HCT116 (cell line): Measurements from ENCODE around the gene OR6B1. TPM values are rescaled to one million over a fixed set of nuclear protein-coding genes. Genes with fewer than 3 reads are reported as not detected.

ENCODE experiments used
- ATAC-seq: fragments of 200-7000 bp; cut with Tn5 transposase; 2 replicates; pipeline ENCODE4 v1.9.1; 2020; ENCODE audit warnings: mild to moderate bottlenecking, moderate library complexity
- BruUV-seq: library from RNA; stranded (reverse); fragments of 400-500 nt; replicated peaks from 2 replicates; lab custom pipeline; 2021; lab: Mats Ljungman, UMichigan
- CTCF ChIA-PET: fragments of 300-600 bp; sonication (Branson Sonifier 250); formaldehyde crosslinking; loops from one replicate; lab custom pipeline; 2021; ENCODE audit warnings: antibody characterized with exemption; lab: Charles Lee
- POLR2A ChIA-PET: fragments of 300-600, 350-600 bp; sonication (Branson Sonifier 250); formaldehyde crosslinking; loops from one replicate; lab custom pipeline; 2021; ENCODE audit warnings: antibody characterized with exemption; lab: Charles Lee
- RAD21 ChIA-PET, 2 experiments: fragments of 300-600 bp; sonication (Branson Sonifier 250); formaldehyde crosslinking; loops; one replicate each; lab custom pipeline; 2023; ENCODE audit warnings: low total read pairs in 2 of 2; ENCODE audit not compliant: uncharacterized antibody in 2 of 2, unreplicated experiment in 2 of 2, low non-redundant PET in 1 of 2; lab: Charles Lee
- DNase-seq: peaks from one replicate; pipeline ENCODE4 v3.0.0-alpha.2; 2010; ENCODE audit warnings: low read depth, low spot score
- H2AFZ ChIP-seq: fragments of 200-600 bp; shearing (Covaris generic), sonication (generic); 2 replicates; pipeline ENCODE4 v1.6.1; 2017; ENCODE audit warnings: low read depth, mixed run types, mixed read lengths, antibody characterized with exemption, low read length; ENCODE audit not compliant: poor library complexity, severe bottlenecking
- H3K27ac ChIP-seq: 2 replicates; pipeline ENCODE4 v1.5.1; 2012; ENCODE audit warnings: low read depth, low read length
- H3K27me3 ChIP-seq: fragments of 200-600 bp; sonication (generic); 2 replicates; pipeline ENCODE4 v1.6.1; 2016; ENCODE audit warnings: mixed run types, low read length, mixed read lengths; ENCODE audit not compliant: insufficient read depth
- H3K36me3 ChIP-seq, 2 experiments: fragments of 200-500 bp in 1 of 2; fragments of 200-600 bp in 1 of 2; sonication (Bioruptor generic) in 1 of 2; sonication (generic) in 1 of 2; 2 replicates each; pipeline versions ENCODE4 v1.5.1 to v1.6.1; 2014 to 2016; ENCODE audit warnings: low read length in 2 of 2, inconsistent platforms in 1 of 2, mixed read lengths in 1 of 2, mixed run types in 1 of 2; ENCODE audit not compliant: insufficient read depth in 2 of 2, control insufficient read depth in 1 of 2
- H3K4me1 ChIP-seq, 2 experiments: fragments of 200-600 bp in 1 of 2; sonication (generic) in 1 of 2; 2 replicates each; pipeline versions ENCODE4 v1.5.1 to v1.6.1; 2012 to 2017; ENCODE audit warnings: low read length in 2 of 2, inconsistent platforms in 1 of 2, mild to moderate bottlenecking in 1 of 2, mixed read lengths in 1 of 2, mixed run types in 1 of 2, moderate library complexity in 1 of 2; ENCODE audit not compliant: insufficient read depth in 2 of 2, control insufficient read depth in 1 of 2
- H3K4me2 ChIP-seq: fragments of 200-600 bp; sonication (generic); 2 replicates; pipeline ENCODE4 v1.6.1; 2017; ENCODE audit warnings: mixed run types, low read length, mixed read lengths
- H3K4me3 ChIP-seq, 2 experiments: fragments of 200-600 bp in 1 of 2; sonication (generic) in 1 of 2; replicated peaks in 1 of 2; 2 replicates each; pipeline ENCODE4 v1.5.1; 2011 to 2016; ENCODE audit warnings: low read length in 2 of 2, control low read depth in 1 of 2, low read depth in 1 of 2, mild to moderate bottlenecking in 1 of 2, mixed read lengths in 1 of 2, mixed run types in 1 of 2
- H3K79me2 ChIP-seq: fragments of 200-600 bp; sonication (generic); 2 replicates; pipeline ENCODE4 v1.6.1; 2017; ENCODE audit warnings: mild to moderate bottlenecking, mixed run types, low read length, moderate library complexity, mixed read lengths; ENCODE audit not compliant: insufficient read depth
- H3K9ac ChIP-seq: fragments of 200-600 bp; sonication (generic); 2 replicates; pipeline ENCODE4 v1.6.1; 2016; ENCODE audit warnings: low read length, mixed read lengths
- H3K9me2 ChIP-seq: fragments of 200-600 bp; sonication (generic), shearing (Covaris generic); 2 replicates; pipeline ENCODE4 v1.6.1; 2017; ENCODE audit warnings: mixed run types, mild to moderate bottlenecking, moderate library complexity; ENCODE audit not compliant: insufficient read depth
- H3K9me3 ChIP-seq, 2 experiments: fragments of 200-500 bp in 1 of 2; fragments of 200-600 bp in 1 of 2; sonication (Bioruptor generic) in 1 of 2; sonication (generic) in 1 of 2; 2 replicates each; pipeline ENCODE4 v1.6.1; 2014 to 2017; ENCODE audit warnings: low read length in 2 of 2, mixed read lengths in 2 of 2, inconsistent platforms in 1 of 2, low read depth in 1 of 2, mild to moderate bottlenecking in 1 of 2, mixed run types in 1 of 2, moderate library complexity in 1 of 2; ENCODE audit not compliant: control insufficient read depth in 1 of 2, insufficient read depth in 1 of 2
- H4K20me1 ChIP-seq: fragments of 200-600 bp; sonication (generic), shearing (Covaris generic); 2 replicates; pipeline ENCODE4 v1.6.1; 2017; ENCODE audit warnings: mixed run types, mild to moderate bottlenecking, moderate library complexity; ENCODE audit not compliant: insufficient read depth
- CBX3 ChIP-seq: IDR thresholded peaks from 2 replicates; pipeline ENCODE4 v1.6.1; 2012; ENCODE audit warnings: low read depth
- CEBPB ChIP-seq: IDR thresholded peaks from 2 replicates; pipeline ENCODE4 v1.6.1; 2012; ENCODE audit warnings: low read depth
- EGR1 ChIP-seq: IDR thresholded peaks from 2 replicates; pipeline ENCODE4 v1.6.1; 2012; ENCODE audit warnings: low read depth
- EZH2 ChIP-seq: fragments of 200-600 bp; sonication (generic); IDR thresholded peaks from 2 replicates; pipeline ENCODE4 v1.6.1; 2017; ENCODE audit warnings: antibody characterized with exemption, mixed run types
- EZH2phosphoT487 ChIP-seq: fragments of 200-600 bp; IDR thresholded peaks from 2 replicates; pipeline ENCODE4 v1.6.1; 2018; ENCODE audit warnings: antibody characterized with exemption, borderline replicate concordance
- FOSL1 ChIP-seq: IDR thresholded peaks from 2 replicates; pipeline ENCODE4 v1.6.1; 2012; ENCODE audit warnings: low read depth
- JUND ChIP-seq: IDR thresholded peaks from 2 replicates; pipeline ENCODE4 v1.6.1; 2012
- POLR2A ChIP-seq: IDR thresholded peaks from 2 replicates; pipeline ENCODE4 v1.7.0; 2011; ENCODE audit warnings: borderline replicate concordance; ENCODE audit not compliant: insufficient read depth, insufficient read length; ENCODE audit errors: extremely low read depth
- POLR2AphosphoS5 ChIP-seq: IDR thresholded peaks from 2 replicates; pipeline ENCODE4 v1.6.1; 2011; ENCODE audit warnings: mild to moderate bottlenecking, low read depth, low read length, moderate library complexity
- SIN3A ChIP-seq: IDR thresholded peaks from 2 replicates; pipeline ENCODE4 v1.6.1; 2012; ENCODE audit warnings: low read depth
- SP1 ChIP-seq: IDR thresholded peaks from 2 replicates; pipeline ENCODE4 v1.6.1; 2012; ENCODE audit warnings: low read depth
- SRF ChIP-seq: IDR thresholded peaks from 2 replicates; pipeline ENCODE4 v1.6.1; 2012; ENCODE audit warnings: low read depth
- TCF7L2 ChIP-seq: IDR thresholded peaks from 2 replicates; pipeline ENCODE4 v1.7.0; 2011; ENCODE audit warnings: borderline replicate concordance, inconsistent platforms; ENCODE audit not compliant: insufficient read depth, insufficient read length; ENCODE audit errors: extremely low read depth
- YY1 ChIP-seq: IDR thresholded peaks from 2 replicates; pipeline ENCODE4 v1.6.1; 2011; ENCODE audit warnings: low read length, low read depth, moderate library complexity, mild to moderate bottlenecking; ENCODE audit not compliant: insufficient replicate concordance; ENCODE audit errors: extremely low read depth
- ZFX ChIP-seq: fragments of 450-650 bp; IDR thresholded peaks from 2 replicates; pipeline ENCODE4 v1.6.1; 2017
- intact Hi-C: fragments of 100-400 bp; cut with micrococcal nuclease; formaldehyde crosslinking; loops from 2 replicates; pipeline ENCODE4 v1.10.0; 2022
- total RNA-seq: library from RNA; stranded (reverse); gene quantifications from one replicate; pipeline ENCODE4 v1.2.1, GENCODE V29; 2021; ENCODE audit not compliant: unreplicated experiment
- TF ChIP-seq, protein P1 (sequence below): IDR thresholded peaks from 2 replicates; pipeline ENCODE4 v1.6.1; 2012; ENCODE audit warnings: low read depth
- TF ChIP-seq, protein P2 (sequence below): IDR thresholded peaks from 2 replicates; pipeline ENCODE4 v1.6.1; 2012
- TF ChIP-seq, protein P3 (sequence below), 3 experiments: fragments of 200-600 bp in 1 of 3; sonication (generic) in 1 of 3; IDR thresholded peaks in 2 of 3; conservative IDR thresholded peaks in 1 of 3; 2 replicates each; pipeline ENCODE4 v1.5.1; 2012 to 2017; ENCODE audit warnings: low read depth in 2 of 3, low read length in 2 of 3, antibody characterized with exemption in 1 of 3, borderline replicate concordance in 1 of 3, control low read depth in 1 of 3, mild to moderate bottlenecking in 1 of 3, mixed read lengths in 1 of 3, mixed run types in 1 of 3, moderate library complexity in 1 of 3; ENCODE audit not compliant: insufficient read depth in 1 of 3
- TF ChIP-seq, protein P4 (sequence below): IDR thresholded peaks from 2 replicates; pipeline ENCODE4 v1.6.1; 2012

The OR6B1 gene
- total RNA-seq, 1 experiment from 2014 or later, result not detected

GRCh38 chr7:144038887-144039286 is 38.8 kb downstream of the OR6B1 start:
- Histone ChIP-seq H2AFZ (no peak overlapping the region), H3K4me2 (no peak overlapping the region), H4K20me1 (no peaks in the 10 kb centered on the region), H3K9me3 (no peaks in the 10 kb centered on the region), H3K79me2 (no peaks in the 10 kb centered on the region), H3K27ac (no peak overlapping the region), H3K9ac (no peak overlapping the region), H3K27me3 (no peaks in the 10 kb centered on the region), H3K36me3 (no peaks in the 10 kb centered on the region), H3K9me2 (no peaks in the 10 kb centered on the region), H3K4me1 (no peaks in the 10 kb centered on the region), H3K4me3 (no peak overlapping the region)
- ChIA-PET CTCF (interaction anchor here (1.2 kb wide), 1 partner anchor 89 kb away, joined by 3 read pairs; no protein-coding TSS in a partner anchor), RAD21 (no interaction called here), POLR2A (no interaction called here)
- no peak for DNase-seq
- no peak for TF ChIP-seq POLR2A
- no peak for TF ChIP-seq JUND
- TF ChIP-seq SIN3A, result no peak
- TF ChIP-seq, protein P1, sequence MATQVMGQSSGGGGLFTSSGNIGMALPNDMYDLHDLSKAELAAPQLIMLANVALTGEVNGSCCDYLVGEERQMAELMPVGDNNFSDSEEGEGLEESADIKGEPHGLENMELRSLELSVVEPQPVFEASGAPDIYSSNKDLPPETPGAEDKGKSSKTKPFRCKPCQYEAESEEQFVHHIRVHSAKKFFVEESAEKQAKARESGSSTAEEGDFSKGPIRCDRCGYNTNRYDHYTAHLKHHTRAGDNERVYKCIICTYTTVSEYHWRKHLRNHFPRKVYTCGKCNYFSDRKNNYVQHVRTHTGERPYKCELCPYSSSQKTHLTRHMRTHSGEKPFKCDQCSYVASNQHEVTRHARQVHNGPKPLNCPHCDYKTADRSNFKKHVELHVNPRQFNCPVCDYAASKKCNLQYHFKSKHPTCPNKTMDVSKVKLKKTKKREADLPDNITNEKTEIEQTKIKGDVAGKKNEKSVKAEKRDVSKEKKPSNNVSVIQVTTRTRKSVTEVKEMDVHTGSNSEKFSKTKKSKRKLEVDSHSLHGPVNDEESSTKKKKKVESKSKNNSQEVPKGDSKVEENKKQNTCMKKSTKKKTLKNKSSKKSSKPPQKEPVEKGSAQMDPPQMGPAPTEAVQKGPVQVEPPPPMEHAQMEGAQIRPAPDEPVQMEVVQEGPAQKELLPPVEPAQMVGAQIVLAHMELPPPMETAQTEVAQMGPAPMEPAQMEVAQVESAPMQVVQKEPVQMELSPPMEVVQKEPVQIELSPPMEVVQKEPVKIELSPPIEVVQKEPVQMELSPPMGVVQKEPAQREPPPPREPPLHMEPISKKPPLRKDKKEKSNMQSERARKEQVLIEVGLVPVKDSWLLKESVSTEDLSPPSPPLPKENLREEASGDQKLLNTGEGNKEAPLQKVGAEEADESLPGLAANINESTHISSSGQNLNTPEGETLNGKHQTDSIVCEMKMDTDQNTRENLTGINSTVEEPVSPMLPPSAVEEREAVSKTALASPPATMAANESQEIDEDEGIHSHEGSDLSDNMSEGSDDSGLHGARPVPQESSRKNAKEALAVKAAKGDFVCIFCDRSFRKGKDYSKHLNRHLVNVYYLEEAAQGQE, result no peak
- TF ChIP-seq YY1, result no peak
- TF ChIP-seq EZH2phosphoT487, result no peak
- TF ChIP-seq TCF7L2, result no peak
- TF ChIP-seq POLR2AphosphoS5, result no peak
- TF ChIP-seq, protein P2, sequence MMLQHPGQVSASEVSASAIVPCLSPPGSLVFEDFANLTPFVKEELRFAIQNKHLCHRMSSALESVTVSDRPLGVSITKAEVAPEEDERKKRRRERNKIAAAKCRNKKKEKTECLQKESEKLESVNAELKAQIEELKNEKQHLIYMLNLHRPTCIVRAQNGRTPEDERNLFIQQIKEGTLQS, result no peak
- no peak for TF ChIP-seq SRF
- TF ChIP-seq CBX3, result no peak
- no peak for TF ChIP-seq EZH2
- no peak for TF ChIP-seq SP1
- TF ChIP-seq, protein P3, sequence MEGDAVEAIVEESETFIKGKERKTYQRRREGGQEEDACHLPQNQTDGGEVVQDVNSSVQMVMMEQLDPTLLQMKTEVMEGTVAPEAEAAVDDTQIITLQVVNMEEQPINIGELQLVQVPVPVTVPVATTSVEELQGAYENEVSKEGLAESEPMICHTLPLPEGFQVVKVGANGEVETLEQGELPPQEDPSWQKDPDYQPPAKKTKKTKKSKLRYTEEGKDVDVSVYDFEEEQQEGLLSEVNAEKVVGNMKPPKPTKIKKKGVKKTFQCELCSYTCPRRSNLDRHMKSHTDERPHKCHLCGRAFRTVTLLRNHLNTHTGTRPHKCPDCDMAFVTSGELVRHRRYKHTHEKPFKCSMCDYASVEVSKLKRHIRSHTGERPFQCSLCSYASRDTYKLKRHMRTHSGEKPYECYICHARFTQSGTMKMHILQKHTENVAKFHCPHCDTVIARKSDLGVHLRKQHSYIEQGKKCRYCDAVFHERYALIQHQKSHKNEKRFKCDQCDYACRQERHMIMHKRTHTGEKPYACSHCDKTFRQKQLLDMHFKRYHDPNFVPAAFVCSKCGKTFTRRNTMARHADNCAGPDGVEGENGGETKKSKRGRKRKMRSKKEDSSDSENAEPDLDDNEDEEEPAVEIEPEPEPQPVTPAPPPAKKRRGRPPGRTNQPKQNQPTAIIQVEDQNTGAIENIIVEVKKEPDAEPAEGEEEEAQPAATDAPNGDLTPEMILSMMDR (IDR thresholded peaks at IDR 0.05 in 2 of 3, conservative IDR thresholded peaks at IDR 0.05 in 1 of 3; ENCODE audit: borderline replicate concordance in 1 of 3, insufficient read depth in 1 of 3, low read depth in 2 of 3, low read length in 2 of 3), result no peak
- TF ChIP-seq FOSL1, result no peak
- TF ChIP-seq ZFX, result no peak
- TF ChIP-seq CEBPB, result no peak
- TF ChIP-seq, protein P4, sequence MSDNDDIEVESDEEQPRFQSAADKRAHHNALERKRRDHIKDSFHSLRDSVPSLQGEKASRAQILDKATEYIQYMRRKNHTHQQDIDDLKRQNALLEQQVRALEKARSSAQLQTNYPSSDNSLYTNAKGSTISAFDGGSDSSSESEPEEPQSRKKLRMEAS, result no peak
- TF ChIP-seq EGR1, result no peak
- intact Hi-C loops, result no loop called here
- no peak for ATAC-seq
- no TSS peak for BruUV-seq
